GM19324 (cell line): ENCODE measurements around the gene ABHD17A.

Experiments used
- ATAC-seq: cut with Tn5 transposase; IDR thresholded peaks from one replicate; pipeline ENCODE4 v1.9.1; 2021; ENCODE audit warnings: mild to moderate bottlenecking, moderate library complexity; ENCODE audit not compliant: unreplicated experiment, low FRiP score

ABHD17A gene

GRCh38 chr19:1865172-1866010, 19.9 kb downstream of the ABHD17A start:
- ATAC-seq: no peak

GRCh38 chr19:1864480-1865171, 20.7 kb downstream of the ABHD17A start:
- no peak for ATAC-seq

- peak; percentile 62 for ATAC-seq
These were observed 21.4 kb downstream of the ABHD17A start for GRCh38 chr19:1863638-1864479.

GRCh38 chr19:1863328-1863637, 22.0 kb downstream of the ABHD17A start, which contains the start of gene KLF16:
Gene KLF16 (minus strand): TSS chr19:1863579. CDS start chr19:1863497, 82 bp downstream.
- ATAC-seq: peak; percentile 13

- peak; percentile 16 for ATAC-seq
These were observed 22.6 kb downstream of the ABHD17A start for GRCh38 chr19:1862424-1863327.

- ATAC-seq: no peak
These were observed 23.2 kb downstream of the ABHD17A start for GRCh38 chr19:1862068-1862423.

- no peak for ATAC-seq
These were observed 23.7 kb downstream of the ABHD17A start for GRCh38 chr19:1861599-1862031.

- ATAC-seq: no peak
These were observed 24.3 kb downstream of the ABHD17A start for GRCh38 chr19:1860821-1861598.

GRCh38 chr19:1860042-1860775, 25.1 kb downstream of the ABHD17A start:
- no peak for ATAC-seq

GRCh38 chr19:1859331-1859781, 25.9 kb downstream of the ABHD17A start:
- ATAC-seq: no peak

GRCh38 chr19:1858412-1859081, 26.7 kb downstream of the ABHD17A start:
- ATAC-seq: no peak

GRCh38 chr19:1857648-1858326, 27.5 kb downstream of the ABHD17A start:
- ATAC-seq: no peak

- peak; percentile 25 for ATAC-seq
These were observed 28.3 kb downstream of the ABHD17A start for GRCh38 chr19:1856698-1857603.

GRCh38 chr19:1856345-1856697, 29.0 kb downstream of the ABHD17A start:
- ATAC-seq: no peak

GRCh38 chr19:1855828-1856255, 29.5 kb downstream of the ABHD17A start:
- ATAC-seq: no peak

- ATAC-seq: peak; percentile 52
These were observed 30.1 kb downstream of the ABHD17A start for GRCh38 chr19:1855040-1855827.
